ENCODE measurements around the gene KRTAP2-3. TPM values are rescaled to one million over a fixed set of nuclear protein-coding genes. Genes with fewer than 3 reads are reported as not detected.
"Not testable (repeated sequence)": the region's sequence is repeated elsewhere in the genome, so short reads cannot be mapped to it uniquely, and the experiment has no call there.

KRTAP2-3 gene
- polyA plus RNA-seq, 1 donor from 2014 or later = not detected

GRCh38 chr17:41099682-41100480 is 40.0 kb upstream of the KRTAP2-3 start:
- H3K4me3 ChIP-seq (ENCODE audit: low read length); H3K4me2 ChIP-seq (ENCODE audit: low read length); H3F3A ChIP-seq (ENCODE audit: insufficient read depth, low read length, poor library complexity, severe bottlenecking); H3K9me2 ChIP-seq (ENCODE audit: insufficient read depth, low read length); H3K36me3 ChIP-seq (ENCODE audit: insufficient read depth, low read length); H4K20me1 ChIP-seq (ENCODE audit: insufficient read depth); H3K9ac ChIP-seq (ENCODE audit: low read length); H3K27me3 ChIP-seq (ENCODE audit: insufficient read depth, low read depth, low read length); H3K9me3 ChIP-seq (ENCODE audit: low read length); H3K27ac ChIP-seq (ENCODE audit: low read length); H3K79me2 ChIP-seq (replicated peaks; ENCODE audit: insufficient read depth, low read length); H2AFZ ChIP-seq (ENCODE audit: low read depth, low read length): not testable (repeated sequence)

- Histone ChIP-seq H3K27me3 (ENCODE audit: insufficient read depth, low read depth, low read length) (no peaks in the 10 kb centered on the region), H3K4me2 (ENCODE audit: low read length) (no peak overlapping the region), H3K36me3 (ENCODE audit: insufficient read depth, low read length) (no peaks in the 10 kb centered on the region), H3K79me2 (replicated peaks; ENCODE audit: insufficient read depth, low read length) (no peaks in the 10 kb centered on the region), H3K27ac (ENCODE audit: low read length) (no peak overlapping the region), H3F3A (ENCODE audit: insufficient read depth, low read length, poor library complexity, severe bottlenecking) (no peaks in the 10 kb centered on the region), H3K9ac (ENCODE audit: low read length) (no peak overlapping the region), H3K9me2 (ENCODE audit: insufficient read depth, low read length) (no peaks in the 10 kb centered on the region), H2AFZ (ENCODE audit: low read depth, low read length) (no peak overlapping the region), H3K4me3 (ENCODE audit: low read length) (no peak overlapping the region), H4K20me1 (ENCODE audit: insufficient read depth) (no peaks in the 10 kb centered on the region), H3K9me3 (ENCODE audit: low read length) (no peaks in the 10 kb centered on the region)
- TF ChIP-seq RAD21 (conservative IDR thresholded peaks at IDR 0.05) (no peak), SMC3 (conservative IDR thresholded peaks at IDR 0.05; ENCODE audit: poor library complexity) (no peak), EZH2 (IDR thresholded peaks at IDR 0.05; ENCODE audit: borderline replicate concordance, insufficient read depth, low read length, poor library complexity, severe bottlenecking) (no peak), POLR2AphosphoS5 (IDR thresholded peaks at IDR 0.05) (no peak), TAF1 (IDR thresholded peaks at IDR 0.05; ENCODE audit: low read depth) (no peak), CTCF (IDR thresholded peaks at IDR 0.05; ENCODE audit: poor library complexity, severe bottlenecking) (no peak), EP300 (conservative IDR thresholded peaks at IDR 0.05; ENCODE audit: poor library complexity, severe bottlenecking) (no peak), MXI1 (conservative IDR thresholded peaks at IDR 0.05; ENCODE audit: poor library complexity, severe bottlenecking) (no peak), REST (IDR thresholded peaks at IDR 0.05; ENCODE audit: borderline replicate concordance) (no peak)
These were observed 38.6 kb upstream of the KRTAP2-3 start for GRCh38 chr17:41098481-41098880.
